Keratinocyte (primary cell): ENCODE data around the gene NAALADL2. TPM values are rescaled to one million over a fixed set of nuclear protein-coding genes. Genes with fewer than 3 reads are reported as not detected.

ENCODE experiments used
- DNase-seq: peaks from one replicate; pipeline ENCODE4 v3.0.0-alpha.2; 2011; ENCODE audit warnings: low read depth, missing footprints, low spot score
- FAIRE-seq: peaks from 2 replicates; lab custom pipeline; 2011; peaks lifted over from hg19 to GRCh38; lab: Jason Lieb, UNC
- H2AFZ ChIP-seq: 2 replicates; pipeline ENCODE4 v1.6.0; 2012; ENCODE audit warnings: low read length, control low read depth, inconsistent platforms; ENCODE audit not compliant: control insufficient read depth
- H3K27ac ChIP-seq: 2 replicates; pipeline ENCODE4 v1.5.1; 2011; ENCODE audit warnings: low read length; ENCODE audit not compliant: control insufficient read depth, insufficient read depth
- H3K27me3 ChIP-seq: 3 replicates; pipeline ENCODE4 v1.6.0; 2011; ENCODE audit warnings: low read length; ENCODE audit not compliant: control insufficient read depth, insufficient read depth; ENCODE audit errors: extremely low read depth
- H3K36me3 ChIP-seq, 2 experiments: 2 replicates in 1 of 2; 3 replicates in 1 of 2; pipeline ENCODE4 v1.5.1; 2011; ENCODE audit warnings: low read length in 2 of 2, mild to moderate bottlenecking in 1 of 2; ENCODE audit not compliant: control insufficient read depth in 2 of 2, insufficient read depth in 2 of 2; ENCODE audit errors: extremely low read depth in 1 of 2
- H3K4me1 ChIP-seq: 3 replicates; pipeline ENCODE4 v1.5.1; 2011; ENCODE audit warnings: low read length; ENCODE audit not compliant: control insufficient read depth, insufficient read depth; ENCODE audit errors: extremely low read depth
- H3K4me2 ChIP-seq: 3 replicates; pipeline ENCODE4 v1.6.0; 2011; ENCODE audit warnings: low read depth, low read length; ENCODE audit not compliant: control insufficient read depth, insufficient read depth; ENCODE audit errors: extremely low read depth
- H3K4me3 ChIP-seq, 3 experiments: fragments of 200-600 bp in 1 of 3; sonication (generic) in 1 of 3; 2 replicates in 2 of 3; 3 replicates in 1 of 3; pipeline ENCODE4 v1.5.1; 2011 to 2016; ENCODE audit warnings: low read length in 3 of 3, mild to moderate bottlenecking in 3 of 3, control low read depth in 2 of 3, inconsistent platforms in 1 of 3, low read depth in 1 of 3, mixed read lengths in 1 of 3, mixed run types in 1 of 3, moderate library complexity in 1 of 3; ENCODE audit not compliant: control insufficient read depth in 2 of 3, insufficient read depth in 2 of 3; ENCODE audit errors: extremely low read depth in 1 of 3
- H3K79me2 ChIP-seq: 2 replicates; pipeline ENCODE4 v1.6.0; 2012; ENCODE audit warnings: low read length; ENCODE audit not compliant: control insufficient read depth, insufficient read depth
- H3K9ac ChIP-seq: 3 replicates; pipeline ENCODE4 v1.6.0; 2011; ENCODE audit warnings: low read length; ENCODE audit not compliant: control insufficient read depth, insufficient read depth; ENCODE audit errors: extremely low read depth
- H3K9me1 ChIP-seq: 3 replicates; pipeline ENCODE4 v1.6.0; 2011; ENCODE audit warnings: low read length; ENCODE audit not compliant: control insufficient read depth, insufficient read depth; ENCODE audit errors: extremely low read depth
- H3K9me3 ChIP-seq: 2 replicates; pipeline ENCODE4 v1.5.1; 2012; ENCODE audit warnings: low read depth, low read length; ENCODE audit not compliant: control insufficient read depth
- H4K20me1 ChIP-seq: 3 replicates; pipeline ENCODE4 v1.6.0; 2011; ENCODE audit warnings: low read length; ENCODE audit not compliant: control insufficient read depth, insufficient read depth; ENCODE audit errors: extremely low read depth
- CTCF ChIP-seq, 3 experiments: IDR thresholded peaks in 1 of 3; conservative IDR thresholded peaks in 1 of 3; optimal IDR thresholded peaks in 1 of 3; 2 replicates in 2 of 3; 3 replicates in 1 of 3; pipeline versions ENCODE3 to v1.5.1; 2011; ENCODE audit warnings: low read length in 3 of 3, mild to moderate bottlenecking in 3 of 3, moderate library complexity in 2 of 3, control low read depth in 1 of 3, inconsistent platforms in 1 of 3; ENCODE audit not compliant: insufficient read depth in 2 of 3; ENCODE audit errors: extremely low read depth in 1 of 3
- EZH2 ChIP-seq: IDR thresholded peaks from one replicate; pipeline ENCODE4 v1.6.1; 2012; ENCODE audit warnings: inconsistent platforms, mild to moderate bottlenecking, low read length, moderate library complexity
- dilution Hi-C: fragments of 300-500 bp; cut with MboI; formaldehyde crosslinking; loops from one replicate; pipeline ENCODE4 v1.7.0; 2020; ENCODE audit warnings: low sequenced_read_pairs; ENCODE audit not compliant: extremely low pct_ligation_motif_present
- polyA plus RNA-seq, 5 experiments: library from polyadenylated mRNA; depleted of rRNA in 3 of 5; stranded (reverse) in 3 of 5; stranded (forward) in 1 of 5; unstranded in 1 of 5; fragments of >200 nt; gene quantifications; 1 replicate in 1 of 5; 2 replicates in 3 of 5; 3 replicates in 1 of 5; pipeline versions ENCODE4 v1.2.1 to v1.2.3, GENCODE V29; 2011 to 2012; ENCODE audit warnings: missing spikeins in 2 of 5, low read depth in 1 of 5, low replicate concordance in 1 of 5

NAALADL2 gene
- polyA plus RNA-seq, 1 donor (not counting 4 experiments of a cell fraction or from before 2014, with no cell fraction given): 0.75 TPM

- H2AFZ ChIP-seq: no peak overlapping the region
- no peak for TF ChIP-seq EZH2
- no peak for TF ChIP-seq CTCF (optimal IDR thresholded peaks at IDR 0.05 in 1 of 3, IDR thresholded peaks at IDR 0.05 in 1 of 3, conservative IDR thresholded peaks at IDR 0.05 in 1 of 3; ENCODE audit: extremely low read depth in 1 of 3, insufficient read depth in 2 of 3, low read length in 3 of 3)
- H3K4me2 ChIP-seq: no peak overlapping the region
- H3K36me3 ChIP-seq: no peaks in the 10 kb centered on the region
- no peak for DNase-seq
- no peaks in the 10 kb centered on the region for H3K79me2 ChIP-seq
- H3K4me1 ChIP-seq: no peaks in the 10 kb centered on the region
- no peaks in the 10 kb centered on the region for H3K9me1 ChIP-seq
- H3K4me3 ChIP-seq: no peak overlapping the region
- H3K9me3 ChIP-seq: no peaks in the 10 kb centered on the region
- no peak overlapping the region for H3K27ac ChIP-seq
- no peaks in the 10 kb centered on the region for H3K27me3 ChIP-seq
- dilution Hi-C loops: no loop called here
- FAIRE-seq: no peak
- H3K9ac ChIP-seq: no peak overlapping the region
- no peaks in the 10 kb centered on the region for H4K20me1 ChIP-seq
These were observed 760.2 kb downstream of the NAALADL2 start for GRCh38 chr3:175619369-175619768.

GRCh38 chr3:175620093-175620492, 761.0 kb downstream of the NAALADL2 start:
- H3K79me2 ChIP-seq: no peaks in the 10 kb centered on the region
- no peaks in the 10 kb centered on the region for H3K4me1 ChIP-seq
- H3K36me3 ChIP-seq: no peaks in the 10 kb centered on the region
- H3K9me1 ChIP-seq: no peaks in the 10 kb centered on the region
- H3K4me3 ChIP-seq: no peak overlapping the region
- no peak overlapping the region for H3K27ac ChIP-seq
- no peak overlapping the region for H3K9ac ChIP-seq
- H4K20me1 ChIP-seq: no peaks in the 10 kb centered on the region
- TF ChIP-seq EZH2: no peak
- no peak for TF ChIP-seq CTCF (optimal IDR thresholded peaks at IDR 0.05 in 1 of 3, IDR thresholded peaks at IDR 0.05 in 1 of 3, conservative IDR thresholded peaks at IDR 0.05 in 1 of 3; ENCODE audit: extremely low read depth in 1 of 3, insufficient read depth in 2 of 3, low read length in 3 of 3)
- no peak overlapping the region for H2AFZ ChIP-seq
- FAIRE-seq (no peak), DNase-seq (no peak)
- no peaks in the 10 kb centered on the region for H3K9me3 ChIP-seq
- dilution Hi-C loops: no loop called here
- H3K27me3 ChIP-seq: no peaks in the 10 kb centered on the region
- H3K4me2 ChIP-seq: no peak overlapping the region
